H1 (cell line): ENCODE data around the gene EPB42. TPM values are rescaled to one million over a fixed set of nuclear protein-coding genes. Genes with fewer than 3 reads are reported as not detected.

Experiments
- CTCF ChIA-PET: fragments of 300-600 bp; sonication (Branson Sonifier 250); formaldehyde crosslinking; loops from one replicate; lab custom pipeline; 2021; ENCODE audit not compliant: partially characterized antibody; lab: Charles Lee
- POLR2A ChIA-PET: fragments of 300-600 bp; sonication (Branson Sonifier 250); formaldehyde crosslinking; loops from one replicate; lab custom pipeline; 2021; ENCODE audit warnings: inconsistent platforms; ENCODE audit not compliant: partially characterized antibody; lab: Charles Lee
- DNase-seq, 2 experiments: peaks; one replicate each; pipeline versions ENCODE4 v3.0.0 to v3.0.0-alpha.2; 2010 to 2022; ENCODE audit warnings: low spot score in 2 of 2, low read depth in 1 of 2, mixed read lengths in 1 of 2
- FAIRE-seq: peaks from 2 replicates; lab custom pipeline; 2011; peaks lifted over from hg19 to GRCh38; lab: Jason Lieb, UNC
- H2AFZ ChIP-seq: 2 replicates; pipeline ENCODE4 v1.8.1; 2012; ENCODE audit warnings: low read length, inconsistent platforms
- H2AK5ac ChIP-seq: 2 replicates; pipeline ENCODE4 v1.6.1; 2013; ENCODE audit warnings: low read depth, low read length
- H2BK120ac ChIP-seq: replicated peaks from 2 replicates; pipeline ENCODE3; 2013; ENCODE audit warnings: low read depth, low read length, inconsistent platforms
- H2BK12ac ChIP-seq: 2 replicates; pipeline ENCODE4 v1.6.1; 2013; ENCODE audit warnings: low read depth, low read length
- H2BK15ac ChIP-seq: 2 replicates; pipeline ENCODE4 v1.6.1; 2013; ENCODE audit warnings: low read length
- H2BK20ac ChIP-seq: 2 replicates; pipeline ENCODE4 v1.6.1; 2013; ENCODE audit warnings: low read length
- H2BK5ac ChIP-seq: 2 replicates; pipeline ENCODE4 v1.6.1; 2013; ENCODE audit warnings: low read depth, low read length
- H3K14ac ChIP-seq: 2 replicates; pipeline ENCODE4 v1.6.1; 2013; ENCODE audit warnings: inconsistent platforms; ENCODE audit not compliant: insufficient read length
- H3K18ac ChIP-seq: 2 replicates; pipeline ENCODE4 v1.6.1; 2013; ENCODE audit warnings: low read length; ENCODE audit errors: extremely low read depth
- H3K23ac ChIP-seq: 2 replicates; pipeline ENCODE4 v1.6.1; 2013; ENCODE audit warnings: inconsistent platforms; ENCODE audit not compliant: insufficient read length
- H3K23me2 ChIP-seq: 2 replicates; pipeline ENCODE4 v1.6.1; 2013; ENCODE audit warnings: low read depth, low read length
- H3K27ac ChIP-seq: 2 replicates; pipeline ENCODE4 v1.6.1; 2011; ENCODE audit warnings: low read depth, low read length, inconsistent platforms
- H3K27me3 ChIP-seq, 4 experiments: replicated peaks in 1 of 4; 1 replicate in 1 of 4; 2 replicates in 3 of 4; pipeline versions ENCODE4 v1.6.1 to v1.8.1; 2011 to 2013; ENCODE audit warnings: low read length in 3 of 4, mild to moderate bottlenecking in 3 of 4, inconsistent platforms in 2 of 4, mixed read lengths in 2 of 4, moderate library complexity in 1 of 4; ENCODE audit not compliant: control insufficient read depth in 3 of 4, insufficient read depth in 3 of 4; ENCODE audit errors: extremely low read depth in 1 of 4
- H3K36me3 ChIP-seq, 4 experiments: 2 replicates each; pipeline versions ENCODE4 v1.6.1 to v1.8.1; 2011 to 2013; ENCODE audit warnings: mild to moderate bottlenecking in 4 of 4, low read length in 3 of 4, moderate library complexity in 2 of 4, control low read depth in 1 of 4, inconsistent platforms in 1 of 4; ENCODE audit not compliant: insufficient read depth in 4 of 4, control insufficient read depth in 2 of 4
- H3K4ac ChIP-seq: replicated peaks from 2 replicates; pipeline ENCODE3; 2013; ENCODE audit warnings: low read length, low read depth, mixed read lengths, inconsistent platforms; ENCODE audit not compliant: insufficient read length
- H3K4me1 ChIP-seq, 4 experiments: replicated peaks in 1 of 4; 1 replicate in 1 of 4; 2 replicates in 3 of 4; pipeline versions ENCODE4 v1.6.1 to v1.8.1; 2011 to 2013; ENCODE audit warnings: low read length in 3 of 4, inconsistent platforms in 2 of 4, mixed read lengths in 1 of 4; ENCODE audit not compliant: insufficient read depth in 4 of 4, control insufficient read depth in 3 of 4
- H3K4me2 ChIP-seq, 2 experiments: 2 replicates each; pipeline versions ENCODE4 v1.6.1 to v1.8.1; 2011 to 2013; ENCODE audit warnings: low read depth in 2 of 2, low read length in 2 of 2, control low read depth in 1 of 2, inconsistent platforms in 1 of 2, mild to moderate bottlenecking in 1 of 2; ENCODE audit not compliant: insufficient read depth in 1 of 2
- H3K4me3 ChIP-seq, 4 experiments: fragments of 200-600, 300-600 bp in 1 of 4; sonication (generic), shearing (Covaris generic), sonication (Bioruptor Twin) in 1 of 4; 2 replicates each; pipeline versions ENCODE4 v1.5.1 to v1.8.1; 2011 to 2016; ENCODE audit warnings: low read length in 4 of 4, low read depth in 3 of 4, control low read depth in 2 of 4, inconsistent platforms in 2 of 4, mild to moderate bottlenecking in 2 of 4, mixed read lengths in 1 of 4, moderate library complexity in 1 of 4; ENCODE audit not compliant: insufficient read depth in 2 of 4; ENCODE audit errors: extremely low read depth in 1 of 4
- H3K56ac ChIP-seq: replicated peaks from 2 replicates; pipeline ENCODE3; 2013; ENCODE audit warnings: low read depth, mild to moderate bottlenecking, mixed read lengths, low read length, inconsistent platforms; ENCODE audit not compliant: insufficient read length
- H3K79me1 ChIP-seq: 2 replicates; pipeline ENCODE4 v1.6.1; 2013; ENCODE audit warnings: low read depth, low read length, control low read depth
- H3K79me2 ChIP-seq, 2 experiments: 2 replicates each; pipeline versions ENCODE4 v1.6.1 to v1.8.1; 2012 to 2013; ENCODE audit warnings: low read length in 2 of 2, mild to moderate bottlenecking in 2 of 2, inconsistent platforms in 1 of 2; ENCODE audit not compliant: insufficient read depth in 2 of 2, control insufficient read depth in 1 of 2
- H3K9ac ChIP-seq, 4 experiments: replicated peaks in 1 of 4; 1 replicate in 1 of 4; 2 replicates in 3 of 4; pipeline versions ENCODE4 v1.6.1 to v1.8.1; 2011 to 2013; ENCODE audit warnings: low read depth in 3 of 4, low read length in 3 of 4, control low read depth in 2 of 4, mild to moderate bottlenecking in 2 of 4, moderate library complexity in 2 of 4, inconsistent platforms in 1 of 4; ENCODE audit errors: extremely low read depth in 1 of 4
- H3K9me3 ChIP-seq, 2 experiments: 2 replicates each; pipeline versions ENCODE4 v1.6.1 to v1.8.1; 2012 to 2013; ENCODE audit warnings: mild to moderate bottlenecking in 2 of 2, moderate library complexity in 2 of 2, control low read depth in 1 of 2, inconsistent platforms in 1 of 2, low read depth in 1 of 2, low read length in 1 of 2, mixed read lengths in 1 of 2; ENCODE audit not compliant: insufficient read depth in 2 of 2
- H4K20me1 ChIP-seq, 2 experiments: replicated peaks in 1 of 2; 2 replicates each; pipeline versions ENCODE3 to v1.8.1; 2011 to 2013; ENCODE audit warnings: inconsistent platforms in 2 of 2, low read length in 2 of 2, mild to moderate bottlenecking in 1 of 2; ENCODE audit not compliant: insufficient read depth in 2 of 2, control insufficient read depth in 1 of 2
- H4K5ac ChIP-seq: 2 replicates; pipeline ENCODE4 v1.6.1; 2013; ENCODE audit warnings: low read length, low read depth, mixed read lengths, inconsistent platforms; ENCODE audit not compliant: insufficient read length
- H4K8ac ChIP-seq: 2 replicates; pipeline ENCODE4 v1.8.0; 2013; ENCODE audit warnings: mild to moderate bottlenecking, moderate library complexity, low read length, inconsistent platforms; ENCODE audit not compliant: insufficient read depth; ENCODE audit errors: extremely low read depth
- H4K91ac ChIP-seq: replicated peaks from 2 replicates; pipeline ENCODE3; 2013; ENCODE audit warnings: low read length, mixed read lengths, inconsistent platforms; ENCODE audit not compliant: insufficient read length
- BACH1 ChIP-seq: IDR thresholded peaks from 2 replicates; pipeline ENCODE4 v1.6.1; 2012; ENCODE audit warnings: low read length, improper control_type of control experiment
- CTBP2 ChIP-seq: IDR thresholded peaks from 2 replicates; pipeline ENCODE4 v1.7.0; 2011; ENCODE audit warnings: borderline replicate concordance, mild to moderate bottlenecking, moderate library complexity, mixed read lengths, low read length; ENCODE audit not compliant: insufficient read depth, insufficient read length
- FOSL1 ChIP-seq: IDR thresholded peaks from 2 replicates; pipeline ENCODE4 v1.6.1; 2011; ENCODE audit warnings: mild to moderate bottlenecking, low read depth, low read length, moderate library complexity; ENCODE audit not compliant: insufficient read depth
- JUN ChIP-seq: IDR thresholded peaks from 2 replicates; pipeline ENCODE4 v1.6.1; 2011; ENCODE audit warnings: low read depth, mild to moderate bottlenecking, improper control_type of control experiment, low read length
- KDM4A ChIP-seq: IDR thresholded peaks from one replicate; pipeline ENCODE4 v1.7.1; 2012; ENCODE audit warnings: low read depth, mild to moderate bottlenecking, moderate library complexity, low read length, inconsistent platforms; ENCODE audit not compliant: severe bottlenecking
- MAFK ChIP-seq: IDR thresholded peaks from 2 replicates; pipeline ENCODE4 v1.6.1; 2012; ENCODE audit warnings: low read depth, mild to moderate bottlenecking, improper control_type of control experiment, low read length
- NANOG ChIP-seq: IDR thresholded peaks from 2 replicates; pipeline ENCODE4 v1.6.1; 2011; ENCODE audit warnings: low read length, low read depth, mild to moderate bottlenecking, inconsistent platforms; ENCODE audit not compliant: insufficient read depth, poor library complexity, severe bottlenecking
- PHF8 ChIP-seq: fragments of 200-600 bp; sonication (generic); conservative IDR thresholded peaks from 2 replicates; pipeline ENCODE4 v1.7.1; 2012; ENCODE audit warnings: low read depth, mild to moderate bottlenecking, inconsistent platforms, low read length, moderate library complexity
- RNF2 ChIP-seq: fragments of 200-900, 300-1000 bp; sonication (generic); IDR thresholded peaks from 2 replicates; pipeline ENCODE4 v1.7.1; 2016; ENCODE audit warnings: borderline replicate concordance, low read depth, mild to moderate bottlenecking, antibody characterized with exemption, low read length; ENCODE audit not compliant: poor library complexity, severe bottlenecking; ENCODE audit errors: missing control alignments
- SIN3A ChIP-seq, 2 experiments: IDR thresholded peaks in 1 of 2; conservative IDR thresholded peaks in 1 of 2; 2 replicates each; pipeline ENCODE4 v1.6.1; 2011 to 2012; ENCODE audit warnings: low read length in 2 of 2, improper control_type of control experiment in 1 of 2, low read depth in 1 of 2, mild to moderate bottlenecking in 1 of 2
- SIX5 ChIP-seq: IDR thresholded peaks from 2 replicates; pipeline ENCODE4 v1.6.1; 2011; ENCODE audit warnings: mild to moderate bottlenecking, low read depth, low read length
- SP2 ChIP-seq: IDR thresholded peaks from 2 replicates; pipeline ENCODE4 v1.6.1; 2012; ENCODE audit warnings: mild to moderate bottlenecking, low read length, inconsistent platforms
- SRF ChIP-seq: IDR thresholded peaks from 2 replicates; pipeline ENCODE4 v1.6.1; 2011; ENCODE audit warnings: mild to moderate bottlenecking, low read depth, low read length, moderate library complexity
- TCF12 ChIP-seq: IDR thresholded peaks from 2 replicates; pipeline ENCODE4 v1.6.1; 2011; ENCODE audit warnings: low read depth, mild to moderate bottlenecking, low read length
- WGBS, 2 experiments: shearing (Covaris generic) in 1 of 2; methylation state at CpG; one replicate each; pipeline versions ENCODE4 v1.1.6 to v1.1.7; 2013 to 2015; ENCODE audit warnings: low lambda C conversion rate in 2 of 2, mixed read lengths in 2 of 2, inconsistent platforms in 1 of 2, low coverage in 1 of 2, missing lambda C conversion rate in 1 of 2; ENCODE audit not compliant: insufficient replicate concordance in 2 of 2, insufficient coverage in 1 of 2, insufficient read length in 1 of 2; ENCODE audit errors: extremely low coverage in 1 of 2, missing lambda C conversion rate in 1 of 2; 5-methylcytosine and 5-hydroxymethylcytosine counted together
- polyA plus RNA-seq, 7 experiments: library from polyadenylated mRNA; depleted of rRNA in 3 of 7; stranded (reverse) in 5 of 7; unstranded in 2 of 7; fragments of >200 nt in 5 of 7; fragments of 200-250 nt in 2 of 7; gene quantifications; 1 replicate in 5 of 7; 2 replicates in 1 of 7; 4 replicates in 1 of 7; pipeline versions ENCODE4 v1.2.1 to v1.2.3, GENCODE V29; 2011 to 2013; ENCODE audit warnings: missing spikeins in 2 of 7, mixed read lengths in 2 of 7
- total RNA-seq: library from RNA; stranded (reverse); fragmentation: NEBNext Ultra II Directional; extraction: Animal tissue kit (Norgen Biotek cat#: 25700); gene quantifications from 2 replicates; pipeline ENCODE4 v1.2.1, GENCODE V29; 2021

EPB42 gene
- total and polyA plus RNA-seq, 2 of the 8 experiments (the other 6 are each of a cell fraction or from before 2014, with no cell fraction given), result not detected

DNA sequence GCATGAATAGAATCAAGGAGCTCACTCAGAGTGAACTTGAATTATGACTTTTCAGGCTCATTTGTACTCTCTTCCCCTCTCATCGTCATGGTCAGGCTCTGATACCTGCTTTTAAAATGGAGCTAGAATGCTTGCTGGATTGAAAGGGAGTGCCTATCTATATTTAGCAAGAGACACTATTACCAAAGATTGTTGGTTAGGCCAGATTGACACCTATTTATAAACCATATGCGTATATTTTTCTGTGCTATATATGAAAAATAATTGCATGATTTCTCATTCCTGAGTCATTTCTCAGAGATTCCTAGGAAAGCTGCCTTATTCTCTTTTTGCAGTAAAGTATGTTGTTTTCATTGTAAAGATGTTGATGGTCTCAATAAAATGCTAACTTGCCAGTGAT lies 26.0 kb downstream of the EPB42 start:
- H4K91ac ChIP-seq, result no peak overlapping the region
- no peaks in the 10 kb centered on the region for H4K20me1 ChIP-seq
- DNase-seq (no peak), FAIRE-seq (no peak)
- ChIA-PET CTCF (interaction anchor here (0.7 to 7.5 kb wide), 6 partner anchors 10 to 124 kb away, joined by 3 to 58 read pairs (median 6); no protein-coding TSS in a partner anchor), POLR2A (no interaction called here)
- no peak overlapping the region for H3K18ac ChIP-seq
- no peak overlapping the region for H3K4ac ChIP-seq
- H3K27me3 ChIP-seq, result no peaks in the 10 kb centered on the region
- no peak overlapping the region for H3K27ac ChIP-seq
- H2AK5ac ChIP-seq, result no peak overlapping the region
- H4K5ac ChIP-seq, result no peak overlapping the region
- H3K79me1 ChIP-seq, result no peaks in the 10 kb centered on the region
- peaks cover 0 to 6% of the 10 kb centered on the region in 2 experiments; a peak in 1 of 4 replicates for H3K9me3 ChIP-seq
- H2BK5ac ChIP-seq, result no peak overlapping the region
- H2AFZ ChIP-seq, result no peak overlapping the region
- 88% methylated on average over 2 of the region's 2 CpGs; no CpG with 5 or more reads in 1 of the 2 experiments for WGBS, 2 experiments
- no peak overlapping the region for H2BK15ac ChIP-seq
- no peak overlapping the region for H3K9ac ChIP-seq
- H2BK20ac ChIP-seq, result no peak overlapping the region
- H3K56ac ChIP-seq, result no peak overlapping the region
- H3K36me3 ChIP-seq, result peaks cover 0 to 26% (median 3%) of the 10 kb centered on the region in 4 experiments; a peak in 5 of 8 replicates
- H3K23ac ChIP-seq, result no peak overlapping the region
- no peak overlapping the region for H2BK120ac ChIP-seq
- no peaks in the 10 kb centered on the region for H3K4me1 ChIP-seq
- TF ChIP-seq NANOG, result no peak
- TF ChIP-seq BACH1, result no peak
- TF ChIP-seq SRF, result no peak
- TF ChIP-seq MAFK, result no peak
- no peak for TF ChIP-seq SP2
- TF ChIP-seq PHF8, result no peak
- no peak for TF ChIP-seq FOSL1
- no peak for TF ChIP-seq RNF2
- TF ChIP-seq SIX5, result no peak
- TF ChIP-seq KDM4A, result no peak
- no peak for TF ChIP-seq TCF12
- no peak for TF ChIP-seq SIN3A (conservative IDR thresholded peaks at IDR 0.05 in 1 of 2, IDR thresholded peaks at IDR 0.05 in 1 of 2; ENCODE audit: low read depth in 1 of 2, low read length in 2 of 2)
- TF ChIP-seq JUN, result no peak
- TF ChIP-seq CTBP2, result no peak
- TF ChIP-seq, all 59 proteins: peak for 0
- Histone ChIP-seq H3K23me2 (no peaks in the 10 kb centered on the region), H3K79me2 (no peaks in the 10 kb centered on the region), H2BK12ac (no peak overlapping the region), H3K4me3 (no peak overlapping the region), H3K14ac (no peak overlapping the region), H4K8ac (no peak overlapping the region), H3K4me2 (no peak overlapping the region)
